GM18499 (cell line): ENCODE measurements around the gene SST.
A peak's percentile ranks its signal among the peaks of the same experiment; 100 is the strongest.

Experiments
- ATAC-seq: cut with Tn5 transposase; IDR thresholded peaks from one replicate; pipeline ENCODE4 v1.9.1; 2021; ENCODE audit warnings: moderate number of reproducible peaks; ENCODE audit not compliant: insufficient read depth, unreplicated experiment

The SST gene

GRCh38 chr3:187669675-187670504, at the start of gene SST:
Gene SST (minus strand): TSS chr3:187670394. CDS start chr3:187670291, 103 bp downstream.
- no peak for ATAC-seq

- no peak for ATAC-seq
Observed at GRCh38 chr3:187719628-187720336, 49.6 kb upstream of the SST start.

GRCh38 chr3:187718802-187719201, 48.6 kb upstream of the SST start:
- no peak for ATAC-seq

GRCh38 chr3:187717572-187717971, 47.4 kb upstream of the SST start:
- no peak for ATAC-seq

- ATAC-seq, result peak; percentile 73
Observed at GRCh38 chr3:187714404-187714979, 44.3 kb upstream of the SST start.

GRCh38 chr3:187713504-187713903, 43.3 kb upstream of the SST start:
- ATAC-seq, result no peak

GRCh38 chr3:187709155-187709554, 39.0 kb upstream of the SST start:
- no peak for ATAC-seq

- no peak for ATAC-seq
Observed at GRCh38 chr3:187708696-187709095, 38.5 kb upstream of the SST start.

GRCh38 chr3:187706971-187707370, 36.8 kb upstream of the SST start:
- ATAC-seq, result no peak

GRCh38 chr3:187705164-187705563, 35.0 kb upstream of the SST start:
- no peak for ATAC-seq

GRCh38 chr3:187702507-187703033, 32.4 kb upstream of the SST start, which contains the start of gene RTP2:
Gene RTP2 (minus strand): TSS chr3:187702557. CDS start chr3:187702128, 429 bp downstream.
- no peak for ATAC-seq

GRCh38 chr3:187700249-187700648, 30.1 kb upstream of the SST start:
- no peak for ATAC-seq

GRCh38 chr3:187698499-187699399, 28.6 kb upstream of the SST start:
- ATAC-seq, result no peak

- ATAC-seq, result no peak
Observed at GRCh38 chr3:187696021-187696420, 25.8 kb upstream of the SST start.

GRCh38 chr3:187695449-187695848, 25.3 kb upstream of the SST start:
- no peak for ATAC-seq

GRCh38 chr3:187694801-187695200, 24.6 kb upstream of the SST start:
- ATAC-seq, result no peak

GRCh38 chr3:187693431-187693830, 23.2 kb upstream of the SST start:
- ATAC-seq, result no peak

- ATAC-seq, result no peak
Observed at GRCh38 chr3:187689984-187690383, 19.8 kb upstream of the SST start.

GRCh38 chr3:187686621-187687273, 16.6 kb upstream of the SST start:
- ATAC-seq, result no peak
